Smooth muscle cell of the pulmonary artery (primary cell): ENCODE data around the gene CRYBA4. TPM values are rescaled to one million over a fixed set of nuclear protein-coding genes. Genes with fewer than 3 reads are reported as not detected.

Experiments
- total RNA-seq: library from RNA; depleted of rRNA; stranded (reverse); fragments of >200 nt; gene quantifications from 2 replicates; pipeline ENCODE4 v1.2.3, GENCODE V29; 2014

CRYBA4 gene
- not detected in 2 replicates for total RNA-seq

GRCh38 chr22:26621663-26622062, at the start of gene CRYBA4:
Gene CRYBA4 (plus strand): TSS chr22:26621963. CDS start chr22:26622597, 634 bp downstream.

GRCh38 chr22:26589845-26590736, 31.7 kb upstream of the CRYBA4 start, which contains the start of gene TPST2:
Gene TPST2 (minus strand): TSS chr22:26590132. CDS start chr22:26541630, 48,502 bp downstream.

GRCh38 chr22:26617271-26618199, 4.2 kb upstream of the CRYBA4 start, which contains the start of gene CRYBB1:
Gene CRYBB1 (minus strand): TSS chr22:26618027. CDS start chr22:26616319, 1,708 bp downstream.

GRCh38 chr22:26656891-26657851, 35.4 kb downstream of the CRYBA4 start, which contains the start of gene MIAT:
Gene MIAT (plus strand): TSS chr22:26657588.

Other genes with a start within 250 kb of the CRYBA4 start
- 2.1 and 4.4 TPM in 2 replicates for gene ASPHD2, start 192.7 kb upstream of the CRYBA4 start, total RNA-seq
- 22.7 and 28.3 TPM in 2 replicates for gene HPS4, start 138.2 kb upstream of the CRYBA4 start, total RNA-seq
- gene SRRD, start 138.1 kb upstream of the CRYBA4 start, total RNA-seq: 13.6 and 17.7 TPM in 2 replicates
- 30.0 and 30.5 TPM in 2 replicates for gene TFIP11, start 109.5 kb upstream of the CRYBA4 start, total RNA-seq
- 39.2 and 60.7 TPM in 2 replicates for gene TPST2, start 31.8 kb upstream of the CRYBA4 start, total RNA-seq
- gene CRYBB1, start 3.9 kb upstream of the CRYBA4 start, total RNA-seq: not detected in 2 replicates
- 0.63 and 0.72 TPM in 2 replicates for gene MIAT, start 35.6 kb downstream of the CRYBA4 start, total RNA-seq